ENCODE measurements around the gene CAMP.
"Not testable (repeated sequence)": the region's sequence is repeated elsewhere in the genome, so short reads cannot be mapped to it uniquely, and the experiment has no call there.

CAMP gene, protein sequence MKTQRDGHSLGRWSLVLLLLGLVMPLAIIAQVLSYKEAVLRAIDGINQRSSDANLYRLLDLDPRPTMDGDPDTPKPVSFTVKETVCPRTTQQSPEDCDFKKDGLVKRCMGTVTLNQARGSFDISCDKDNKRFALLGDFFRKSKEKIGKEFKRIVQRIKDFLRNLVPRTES

DNA sequence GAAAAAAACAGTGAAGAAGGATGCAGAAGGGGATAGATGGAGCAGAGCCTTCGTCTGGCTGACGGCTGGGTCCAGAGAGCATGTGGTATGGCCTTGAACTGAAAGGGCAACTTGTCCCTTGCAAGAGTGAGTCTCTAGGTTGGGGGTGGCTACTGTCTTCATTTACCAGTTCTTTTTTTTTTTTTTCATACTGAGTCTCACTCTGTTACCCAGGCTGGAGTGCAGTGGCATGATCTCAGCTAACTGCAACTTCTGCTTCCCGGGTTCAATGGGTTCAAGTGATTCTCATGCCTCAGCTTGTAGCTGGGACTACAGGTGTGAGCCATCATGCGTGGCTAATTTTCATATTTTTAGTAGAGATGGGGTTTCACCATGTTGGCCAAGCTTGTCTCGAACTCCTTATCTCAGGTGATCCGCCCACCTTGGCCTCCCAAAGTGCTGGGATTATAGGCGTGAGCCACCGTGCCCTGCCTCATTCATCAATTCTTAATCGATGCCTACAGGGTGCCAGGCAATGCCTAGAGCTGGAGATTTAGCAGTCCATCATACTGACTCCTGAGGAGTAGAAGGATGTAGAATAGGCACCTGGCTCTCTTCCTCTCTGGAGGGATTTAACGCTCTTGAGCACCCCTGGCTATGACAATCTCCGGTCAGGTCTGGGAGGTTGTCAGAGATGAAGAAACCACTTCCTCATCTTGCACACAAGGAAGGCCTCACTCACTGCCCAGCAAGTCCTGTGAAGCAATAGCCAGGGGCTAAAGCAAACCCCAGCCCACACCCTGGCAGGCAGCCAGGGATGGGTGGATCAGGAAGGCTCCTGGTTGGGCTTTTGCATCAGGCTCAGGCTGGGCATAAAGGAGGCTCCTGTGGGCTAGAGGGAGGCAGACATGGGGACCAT lies at the start of gene CAMP:
Gene CAMP, plus strand, starts transcription at position 880 of the 898 bp plus-strand sequence. Its CDS starts 17 bp downstream, at position 897.
- DNase-seq, result no peak

DNA sequence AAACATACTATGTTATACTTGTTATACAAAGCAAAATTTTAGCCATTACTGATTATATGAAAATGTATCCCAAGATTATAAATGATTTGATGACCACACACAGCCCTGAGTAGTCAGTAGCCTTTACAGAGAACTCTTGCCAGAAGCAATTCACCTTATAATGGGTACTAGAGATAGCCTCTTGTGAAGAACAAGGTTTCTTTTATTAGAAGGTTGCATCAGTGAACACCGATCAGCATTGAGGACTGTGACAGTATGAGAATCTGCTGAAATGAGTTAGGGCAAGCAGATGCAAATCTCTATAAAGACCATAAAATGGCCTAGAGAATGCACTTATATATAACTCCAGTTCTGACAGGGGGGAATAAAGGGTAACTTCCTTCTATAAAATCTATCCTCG lies 45.2 kb upstream of the CAMP start:
- no peak for DNase-seq

DNA sequence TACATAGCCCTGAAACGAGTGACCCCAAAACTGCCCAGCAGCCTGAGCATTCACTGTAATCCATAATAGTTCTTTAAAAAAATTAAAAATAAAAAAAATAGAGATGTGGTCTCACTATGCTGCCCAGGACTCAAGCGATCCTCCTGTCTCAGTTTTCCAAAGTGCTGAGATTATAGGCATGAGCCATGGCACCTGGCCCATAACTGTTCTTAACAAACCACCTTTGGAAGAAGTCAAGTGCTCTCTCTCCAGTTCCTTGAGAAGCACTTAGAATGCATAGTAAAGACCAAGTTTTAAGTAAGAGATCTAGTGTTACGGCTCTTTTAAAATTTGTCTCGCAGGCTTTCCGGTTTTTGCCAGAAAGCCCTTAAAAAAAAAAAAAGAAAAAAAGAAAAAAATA lies 43.3 kb upstream of the CAMP start:
- DNase-seq, result no peak

DNA sequence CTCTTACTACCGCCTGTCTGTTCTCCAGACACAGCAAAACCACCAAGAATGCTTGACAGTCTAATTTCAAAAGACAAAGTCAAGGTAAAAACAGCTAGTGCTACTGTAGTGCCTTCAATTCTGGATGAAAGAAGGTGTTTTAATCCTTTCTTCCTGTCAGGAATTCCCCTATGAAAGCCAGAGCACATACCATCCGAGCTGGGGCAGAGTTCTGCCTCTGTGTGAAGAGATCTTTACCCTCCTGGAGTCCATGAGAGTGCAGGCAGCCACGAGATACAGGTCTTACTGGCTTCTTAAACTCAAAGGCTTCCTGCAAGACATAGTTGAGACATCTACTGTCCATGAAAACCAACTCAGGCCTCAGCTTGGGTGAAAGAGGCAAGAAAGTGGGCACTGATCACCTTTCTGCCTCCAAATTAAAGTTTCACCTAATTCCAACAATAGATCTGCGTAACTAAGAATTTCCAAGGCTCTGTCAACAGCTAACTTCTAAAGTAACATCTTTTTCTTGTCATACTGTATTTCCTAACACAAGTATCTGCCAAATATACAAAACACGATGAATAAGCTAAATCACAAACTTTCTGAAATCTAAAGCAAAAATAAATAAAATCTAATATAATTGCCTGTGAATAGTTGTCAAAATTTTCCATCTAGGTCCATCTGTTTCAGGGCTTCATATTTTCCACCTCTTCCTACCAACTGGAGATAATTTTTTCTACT lies 42.6 kb upstream of the CAMP start:
- DNase-seq, result no peak

DNA sequence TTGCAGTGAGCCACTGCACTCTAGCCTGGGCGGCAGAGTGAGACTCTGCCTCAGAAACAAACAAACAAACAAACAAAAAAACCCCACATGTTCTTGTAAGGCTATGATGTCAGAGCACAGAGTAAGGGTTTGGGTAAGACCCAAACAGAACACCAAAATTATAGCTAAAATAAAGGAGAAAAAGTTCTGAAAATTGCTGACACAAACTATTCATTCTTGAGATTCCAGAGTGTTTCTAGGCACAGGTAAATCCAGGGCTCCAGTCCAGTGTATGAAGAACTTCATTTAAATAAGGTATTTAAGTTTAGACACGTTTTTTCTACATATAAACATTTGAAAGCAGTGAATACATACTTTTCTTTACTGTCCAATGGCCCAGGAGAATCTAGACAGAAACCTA lies 39.0 kb upstream of the CAMP start:
- no peak for DNase-seq

DNA sequence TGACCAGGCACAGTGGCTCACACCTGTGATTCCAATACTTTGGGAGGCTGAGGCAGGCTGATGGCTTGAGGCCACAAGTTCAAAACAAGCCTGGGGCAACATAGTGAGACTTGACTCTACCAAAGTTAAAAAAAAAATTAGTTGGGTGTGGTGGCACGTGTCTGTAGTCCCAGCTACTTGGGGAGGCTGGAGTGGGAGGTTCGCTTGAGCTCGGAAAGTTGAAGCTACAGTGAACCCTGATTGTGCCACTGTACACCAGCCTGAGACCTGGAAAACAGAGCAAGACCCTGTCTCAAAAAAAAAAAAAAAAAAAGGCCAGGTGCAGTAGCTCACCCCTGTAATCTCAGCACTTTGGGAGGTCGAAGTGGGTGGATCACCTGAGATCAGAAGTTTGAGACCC lies 38.2 kb upstream of the CAMP start:
- no peak for DNase-seq

DNA sequence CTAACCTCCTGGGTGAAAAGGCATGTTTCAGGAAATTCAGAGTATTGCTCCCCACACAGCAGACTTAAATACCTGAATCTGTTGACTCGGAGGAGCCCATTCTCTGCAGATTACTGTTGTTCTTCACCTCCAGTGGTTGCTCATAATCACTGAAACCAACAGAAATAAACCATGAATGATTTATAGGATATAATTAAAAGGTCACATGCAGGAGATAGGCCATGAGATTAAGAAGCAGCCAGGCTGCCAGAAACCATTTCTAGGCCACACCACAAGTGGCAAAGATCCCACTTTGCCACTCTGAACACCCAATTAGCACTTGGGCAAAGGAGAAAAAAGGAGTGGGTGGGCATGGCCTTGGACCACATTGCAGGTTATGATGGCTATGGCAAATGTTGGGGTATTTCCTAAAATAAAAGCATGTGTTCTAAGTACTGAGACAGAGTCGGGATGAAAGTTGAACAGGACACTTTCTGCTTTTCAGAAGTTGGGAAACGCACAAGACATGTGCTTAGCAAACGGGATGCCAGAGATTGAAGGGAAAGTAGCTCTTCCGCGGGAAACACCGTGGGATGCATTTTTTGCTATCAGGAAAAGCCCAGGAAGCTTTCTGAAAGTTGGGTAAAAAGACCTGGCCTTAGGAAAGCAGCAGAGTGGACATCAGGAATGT lies 36.5 kb upstream of the CAMP start:
- no peak for DNase-seq

DNA sequence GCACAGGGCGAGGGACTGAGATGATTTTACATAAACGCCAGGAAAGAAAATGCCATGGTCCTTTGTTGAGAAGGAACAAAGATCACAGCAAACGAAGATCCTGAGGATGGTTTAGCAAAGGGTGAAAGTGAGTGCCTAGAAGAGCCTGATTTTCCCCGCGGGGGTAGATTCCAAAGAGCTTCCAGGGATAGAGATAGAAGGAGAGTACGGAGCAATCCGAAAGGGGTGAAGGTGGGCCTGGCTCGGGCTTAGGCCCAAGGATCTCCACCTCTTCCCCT lies 36.1 kb upstream of the CAMP start:
- DNase-seq, result no peak

DNA sequence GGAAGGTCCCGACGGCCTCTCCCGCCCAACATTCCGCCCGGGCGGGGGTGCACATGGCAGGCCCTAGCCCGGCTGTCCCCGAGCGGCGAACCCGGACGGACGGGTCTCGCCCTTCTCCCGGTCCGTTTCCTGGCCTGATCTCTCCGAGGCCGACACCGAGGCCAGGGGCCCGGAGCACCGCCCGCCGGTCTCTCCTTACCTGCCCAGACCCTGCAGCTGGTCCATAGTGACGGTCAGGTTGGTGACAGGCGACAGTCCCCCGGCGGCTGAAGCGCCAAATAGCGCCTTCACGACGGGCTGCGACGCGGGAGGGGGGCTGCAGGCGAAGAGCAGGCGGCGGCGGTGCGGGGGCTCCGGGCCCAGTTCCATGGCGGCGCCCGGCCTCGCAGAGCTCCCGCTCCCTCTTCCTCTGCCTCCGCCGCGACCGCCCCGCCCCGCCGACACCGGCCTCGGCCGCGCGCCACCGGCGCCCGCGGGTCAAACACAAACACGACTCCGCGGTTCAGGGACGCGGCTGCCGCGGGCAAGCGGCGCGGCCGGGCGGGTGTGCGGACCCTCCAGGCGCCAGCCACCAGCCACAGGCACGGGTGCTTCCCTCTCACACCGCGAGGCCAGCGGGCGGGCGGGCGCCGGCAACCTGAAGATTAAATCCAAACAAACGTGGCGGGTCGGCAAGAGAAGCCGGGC lies 35.6 kb upstream of the CAMP start:
- DNase-seq, result peak; percentile 61

DNA sequence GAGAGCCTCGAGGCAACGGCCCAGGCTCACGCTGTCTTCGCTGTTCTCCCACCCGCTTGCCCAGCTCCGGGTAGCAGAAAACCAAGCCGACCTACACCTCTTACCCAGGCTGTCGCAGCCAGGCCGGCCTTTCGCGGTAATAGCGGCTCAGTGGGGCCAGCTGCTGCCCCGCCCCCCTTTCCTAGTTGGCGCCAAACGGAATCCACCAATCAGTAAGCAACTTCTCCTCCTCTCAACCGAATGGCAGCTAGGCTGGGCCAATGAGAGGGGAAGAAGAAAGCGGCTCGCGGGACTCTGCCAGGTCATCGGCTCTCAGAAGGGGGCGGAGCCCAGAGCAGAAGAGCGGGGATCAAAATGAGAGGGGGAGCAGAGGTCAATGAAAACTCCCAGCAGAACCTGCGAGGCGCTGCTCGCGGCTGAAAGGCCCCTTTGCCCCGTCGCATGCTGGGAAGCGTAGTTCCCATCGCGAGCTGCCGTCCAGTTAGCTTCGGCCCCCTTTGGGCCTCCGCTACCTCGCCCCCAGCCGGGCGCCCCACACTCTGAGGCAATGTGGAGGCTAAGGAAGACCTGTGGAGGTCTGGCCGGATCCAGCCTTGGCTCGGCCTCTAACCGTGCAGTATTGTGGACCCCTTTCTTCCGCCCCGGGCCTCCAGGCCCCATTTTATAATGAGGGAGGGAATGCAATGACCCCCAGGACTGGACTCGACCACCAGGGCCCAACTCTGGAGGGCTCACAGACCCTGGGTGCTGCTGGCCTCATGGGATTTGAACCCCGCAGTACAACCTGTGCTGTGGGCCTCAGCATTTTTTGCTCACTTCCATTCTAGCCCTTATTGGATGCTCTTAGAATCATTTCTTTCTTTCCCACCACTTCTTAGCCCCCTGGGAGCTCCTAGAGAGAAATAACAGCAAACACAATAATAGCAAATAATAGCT lies 34.8 kb upstream of the CAMP start, which contains the start of gene CDC25A:
Gene CDC25A, minus strand, starts transcription at position 152 of the 936 bp plus-strand sequence. CDS start 470 bp downstream, outside the sequence.
- peak; percentile 97 for DNase-seq

DNA sequence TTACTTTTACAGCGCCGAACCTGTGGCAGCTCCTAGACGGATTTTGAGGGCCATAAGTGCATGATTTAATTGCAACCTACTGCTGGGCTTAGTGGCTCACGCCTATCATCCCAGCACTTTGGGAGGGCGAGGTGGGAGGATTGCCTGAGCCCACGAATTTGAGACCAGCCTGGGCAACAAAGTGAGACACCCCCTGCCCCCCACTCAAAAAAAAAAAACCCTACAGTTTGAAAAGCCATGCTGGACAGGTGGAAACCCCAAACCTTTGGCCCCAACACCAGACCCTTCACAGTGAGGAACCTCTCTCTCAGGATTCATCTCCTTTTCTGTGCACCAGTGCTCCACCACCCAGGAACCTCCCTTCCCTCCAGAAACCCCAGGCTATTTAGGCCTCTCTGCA lies 34.0 kb upstream of the CAMP start:
- DNase-seq, result no peak

DNA sequence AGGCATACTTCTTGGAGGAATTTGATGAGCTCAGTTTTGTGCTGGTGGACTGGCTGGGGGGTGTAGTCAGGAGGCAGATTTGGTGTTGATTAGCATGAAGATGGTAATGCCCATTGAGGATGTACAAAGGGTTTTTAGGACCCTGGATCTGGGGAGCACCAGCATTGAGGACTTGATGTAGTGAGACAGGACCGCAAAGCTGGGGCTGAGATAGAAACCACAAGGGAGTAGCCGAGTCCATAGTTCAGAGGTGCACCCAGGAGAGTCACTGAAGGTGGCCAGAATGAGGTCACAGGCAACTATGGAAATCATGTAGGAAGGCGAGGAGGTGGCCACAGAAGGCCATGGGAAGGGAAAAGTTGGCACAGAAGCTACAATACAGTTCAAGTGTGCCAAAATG lies 32.4 kb upstream of the CAMP start:
- DNase-seq, result no peak

DNA sequence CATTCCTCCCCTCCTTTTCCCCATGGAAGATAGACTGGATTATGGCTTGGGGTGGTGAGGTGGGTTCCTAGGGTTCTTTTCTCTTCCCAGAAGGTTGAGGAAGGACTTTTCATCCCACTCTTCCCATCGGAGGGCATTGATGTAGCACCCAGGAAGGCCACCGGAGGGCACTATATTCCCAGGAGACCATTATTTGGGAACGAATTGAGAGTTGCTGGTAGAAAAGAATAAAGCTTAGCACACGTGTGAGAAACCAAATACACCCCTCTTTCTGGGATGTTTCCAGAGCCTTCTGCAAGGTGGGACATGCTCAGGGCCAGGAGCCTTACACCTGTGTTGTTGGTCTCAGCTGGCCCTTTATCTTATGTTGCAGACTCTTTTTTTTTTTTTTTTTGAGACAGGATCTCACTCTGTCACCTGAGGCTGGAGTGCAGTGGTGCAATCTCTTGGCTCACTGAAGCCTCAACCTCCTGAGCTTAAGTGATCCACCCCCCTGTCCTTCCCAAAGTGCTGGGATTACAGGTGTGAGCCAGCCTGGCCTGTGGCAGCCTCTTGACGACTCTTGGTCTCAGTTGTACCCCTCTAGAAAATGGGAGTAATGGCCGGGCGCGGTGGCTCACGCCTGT lies 28.7 kb upstream of the CAMP start:
- DNase-seq, result peak; percentile 46

DNA sequence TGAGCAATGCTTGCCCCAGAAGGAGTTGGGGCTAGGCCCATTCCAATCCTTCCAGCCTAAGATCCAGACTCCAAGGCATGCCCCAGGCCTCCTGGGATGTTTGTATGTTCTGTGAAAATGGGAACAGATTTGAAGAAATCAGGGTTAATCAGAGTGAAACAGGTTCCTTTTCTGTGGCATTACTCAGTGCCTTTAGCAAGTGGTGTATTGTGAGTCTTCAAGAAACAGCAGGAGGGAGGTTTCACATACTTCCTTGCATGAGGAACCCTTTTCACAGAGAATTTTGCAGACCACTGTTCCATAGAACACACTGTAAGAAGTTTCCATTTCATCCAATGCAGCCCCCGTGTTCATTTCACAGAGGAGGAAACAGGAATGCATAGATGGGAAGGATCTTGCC lies 26.7 kb upstream of the CAMP start:
- no peak for DNase-seq

DNA sequence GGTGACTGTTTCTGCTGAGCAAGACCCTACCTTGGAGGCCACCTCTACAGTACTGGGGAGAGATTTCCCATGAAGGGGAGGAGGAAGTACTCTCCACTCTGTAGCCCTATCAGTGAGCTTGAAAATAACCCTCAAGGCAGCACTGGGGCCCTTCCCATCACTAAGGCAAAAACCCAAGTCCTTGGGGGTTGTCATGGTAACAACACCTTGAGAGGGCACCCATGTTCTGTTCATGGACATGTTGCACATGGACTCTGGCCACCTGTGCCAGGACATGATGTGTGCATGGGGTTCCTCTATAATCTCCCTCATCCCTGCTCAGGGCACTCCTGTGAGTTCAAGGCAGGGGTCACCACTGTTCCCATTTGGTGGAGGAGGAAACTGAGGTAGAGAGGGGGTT lies 24.2 kb upstream of the CAMP start:
- no peak for DNase-seq

DNA sequence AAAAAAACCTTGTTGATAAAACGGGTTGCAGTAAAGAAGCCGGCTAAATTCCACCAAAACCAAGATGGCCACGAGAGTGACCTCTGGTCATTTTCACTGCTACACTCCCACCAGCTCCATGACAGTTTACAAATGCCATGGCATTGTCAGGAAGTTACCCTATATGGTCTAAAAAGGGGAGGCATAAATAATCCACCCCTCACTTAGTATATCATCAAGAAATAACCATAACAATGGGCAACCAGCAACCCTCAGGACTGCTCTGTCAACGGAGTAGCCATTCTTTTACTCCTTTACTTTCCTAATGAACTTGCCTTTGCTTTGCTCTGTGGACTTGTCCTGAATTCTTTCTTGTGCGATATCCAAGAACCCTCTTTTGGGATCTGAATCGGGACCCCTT lies 20.7 kb upstream of the CAMP start:
- DNase-seq, result no peak

DNA sequence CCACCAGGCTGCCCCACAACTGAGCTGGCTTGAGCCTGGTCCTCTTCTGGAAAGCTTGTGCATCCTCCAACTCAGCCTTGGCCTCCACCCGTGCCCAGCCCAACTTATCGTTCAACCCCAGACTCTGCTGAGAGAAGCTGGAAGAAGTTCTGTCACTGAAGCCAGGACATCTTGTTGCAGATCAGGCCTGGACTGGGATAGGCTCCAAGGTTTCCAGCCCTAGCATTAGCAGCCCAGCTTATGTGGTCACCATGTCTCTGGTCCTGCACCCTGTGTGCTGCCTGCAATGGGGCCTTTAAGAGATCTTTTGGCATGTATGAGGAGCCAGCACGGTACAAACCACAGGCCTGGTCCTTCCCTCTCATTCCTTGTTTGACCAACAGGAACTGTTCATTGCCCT lies 15.2 kb upstream of the CAMP start:
- DNase-seq, result no peak

DNA sequence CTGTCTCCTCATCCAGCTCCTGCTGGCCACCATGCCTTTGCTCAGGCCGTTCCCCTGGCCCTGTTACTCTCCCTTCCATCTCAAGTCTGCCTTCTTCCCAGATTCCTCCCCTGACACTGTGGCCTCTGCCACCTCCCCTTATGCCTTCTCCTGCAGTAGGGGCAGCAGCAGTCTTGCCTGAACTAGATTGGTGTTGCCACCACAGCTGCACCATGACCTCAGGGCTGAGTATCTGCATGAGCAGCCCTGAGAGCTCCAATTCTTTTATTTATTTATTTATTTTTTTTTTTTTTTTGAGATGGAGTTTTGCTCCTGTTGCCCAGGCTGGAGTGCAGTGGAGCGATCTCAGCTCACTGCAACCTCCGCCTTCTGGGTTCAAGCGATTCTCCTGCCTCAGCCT lies 13.8 kb upstream of the CAMP start:
- no peak for DNase-seq

DNA sequence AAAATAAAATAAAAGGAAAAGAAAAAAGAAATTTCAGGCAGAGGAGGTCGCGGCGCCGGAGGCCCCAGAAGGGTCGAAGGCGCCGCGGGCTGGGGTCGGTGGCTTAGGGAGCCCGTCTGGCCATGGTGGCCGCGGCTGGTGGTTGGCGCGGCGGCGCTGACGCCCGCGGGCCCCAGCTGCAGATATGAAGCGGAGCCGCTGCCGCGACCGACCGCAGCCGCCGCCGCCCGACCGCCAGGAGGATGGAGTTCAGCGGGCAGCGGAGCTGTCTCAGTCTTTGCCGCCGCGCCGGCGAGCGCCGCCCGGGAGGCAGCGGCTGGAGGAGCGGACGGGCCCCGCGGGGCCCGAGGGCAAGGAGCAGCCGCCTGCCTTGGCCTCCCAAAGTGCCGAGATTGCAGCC lies 12.8 kb upstream of the CAMP start:
- DNase-seq, result not testable (repeated sequence)

DNA sequence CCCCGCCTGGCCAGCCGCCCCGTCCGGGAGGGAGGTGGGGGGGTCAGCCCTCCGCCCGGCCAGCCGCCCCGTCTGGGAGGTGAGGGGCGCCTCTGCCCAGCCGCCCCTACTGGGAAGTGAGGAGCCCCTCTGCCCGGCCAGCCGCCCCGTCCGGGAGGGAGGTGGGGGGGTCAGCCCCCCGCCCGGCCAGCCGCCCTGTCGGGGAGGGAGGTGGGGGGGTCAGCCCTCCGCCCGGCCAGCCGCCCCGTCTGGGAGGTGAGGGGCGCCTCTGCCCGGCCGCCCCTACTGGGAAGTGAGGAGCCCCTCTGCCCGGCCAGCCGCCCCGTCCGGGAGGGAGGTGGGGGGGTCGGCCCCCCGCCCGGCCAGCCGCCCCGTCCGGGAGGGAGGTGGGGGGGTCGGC lies 11.5 kb upstream of the CAMP start:
- DNase-seq, result not testable (repeated sequence)

DNA sequence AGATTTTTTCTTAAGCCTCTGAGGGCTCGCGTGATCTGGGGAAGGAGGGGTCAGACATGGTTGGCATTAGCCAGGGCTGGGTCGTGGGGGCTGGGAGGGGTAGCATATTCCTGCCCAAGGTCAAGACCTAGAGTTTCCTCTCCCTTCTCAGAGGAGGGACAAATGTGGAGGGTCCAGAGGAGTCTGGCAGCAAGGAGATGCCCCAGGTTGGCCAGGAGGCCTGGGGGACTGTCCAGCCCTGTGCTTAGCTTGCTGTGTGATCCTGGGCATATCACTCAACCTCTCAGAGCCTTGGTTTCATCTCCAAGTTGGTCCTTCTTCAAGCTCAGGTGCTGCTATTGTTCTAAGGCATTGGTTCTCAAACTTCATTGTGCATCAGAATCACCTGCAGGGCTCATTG lies 9.1 kb upstream of the CAMP start:
- no peak for DNase-seq
